DOHH2 (cell line): ENCODE results near the gene USP35.

Source experiments
- H3F3A ChIP-seq: fragments of 200-600 bp; sonication (generic), shearing (Covaris generic); 2 replicates; pipeline ENCODE4 v1.6.0; 2016; ENCODE audit warnings: antibody characterized with exemption, mild to moderate bottlenecking; ENCODE audit not compliant: control insufficient read depth, insufficient read depth
- H3K27ac ChIP-seq: fragments of 200-600 bp; sonication (generic); 2 replicates; pipeline ENCODE4 v1.5.1; 2014; ENCODE audit warnings: low read depth, mild to moderate bottlenecking, low read length, moderate library complexity
- H3K27me3 ChIP-seq: fragments of 200-600 bp; sonication (generic); 2 replicates; pipeline ENCODE4 v1.6.1; 2014; ENCODE audit warnings: mild to moderate bottlenecking, low read length, mixed read lengths; ENCODE audit not compliant: control insufficient read depth
- H3K36me3 ChIP-seq: fragments of 200-600 bp; sonication (generic); 2 replicates; pipeline ENCODE4 v1.6.1; 2014; ENCODE audit warnings: mild to moderate bottlenecking, low read length, moderate library complexity, mixed read lengths; ENCODE audit not compliant: control insufficient read depth
- H3K4me1 ChIP-seq: fragments of 200-600 bp; sonication (generic); 2 replicates; pipeline ENCODE4 v1.6.1; 2014; ENCODE audit warnings: mild to moderate bottlenecking, low read length, mixed read lengths; ENCODE audit not compliant: control insufficient read depth
- H3K4me2 ChIP-seq: fragments of 200-600 bp; sonication (generic); 2 replicates; pipeline ENCODE4 v1.6.0; 2014; ENCODE audit warnings: mild to moderate bottlenecking, low read length, moderate library complexity
- H3K4me3 ChIP-seq: fragments of 200-600 bp; sonication (generic); 2 replicates; pipeline ENCODE4 v1.5.1; 2014; ENCODE audit warnings: mild to moderate bottlenecking, low read length, mixed read lengths
- H3K79me2 ChIP-seq: fragments of 200-600 bp; sonication (generic); 2 replicates; pipeline ENCODE4 v1.6.1; 2014; ENCODE audit warnings: mild to moderate bottlenecking, low read length, mixed read lengths; ENCODE audit not compliant: control insufficient read depth
- H3K9me2 ChIP-seq: fragments of 200-600 bp; sonication (generic); replicated peaks from 2 replicates; pipeline ENCODE4 v1.6.1; 2014; ENCODE audit warnings: mild to moderate bottlenecking, low read length, mixed read lengths; ENCODE audit not compliant: control insufficient read depth
- H3K9me3 ChIP-seq: fragments of 200-600 bp; sonication (generic); 2 replicates; pipeline ENCODE4 v1.6.1; 2014; ENCODE audit warnings: antibody characterized with exemption, low read length, mixed read lengths; ENCODE audit not compliant: control insufficient read depth, insufficient read depth
- H4K20me1 ChIP-seq: fragments of 200-600 bp; sonication (generic); 2 replicates; pipeline ENCODE4 v1.6.0; 2014; ENCODE audit warnings: low read depth, mild to moderate bottlenecking, antibody characterized with exemption, low read length, moderate library complexity; ENCODE audit not compliant: control insufficient read depth, insufficient read depth
- CTCF ChIP-seq: fragments of 200-600 bp; sonication (generic); IDR thresholded peaks from one replicate; pipeline ENCODE4 v1.5.1; 2014; ENCODE audit warnings: antibody characterized with exemption, mild to moderate bottlenecking, low read depth, low read length; ENCODE audit not compliant: poor library complexity, severe bottlenecking
- EZH2phosphoT487 ChIP-seq: fragments of 200-600 bp; sonication (generic); IDR thresholded peaks from 2 replicates; pipeline ENCODE4 v1.6.1; 2017; ENCODE audit warnings: borderline replicate concordance, mild to moderate bottlenecking, antibody characterized with exemption, low read length, moderate library complexity, mixed read lengths

Gene USP35

GRCh38 chr11:78255919-78256318, 67.2 kb downstream of the USP35 start:
- no peaks in the 10 kb centered on the region for H3K27me3 ChIP-seq

GRCh38 chr11:78256962-78257361, 68.2 kb downstream of the USP35 start:
- H3K9me3 ChIP-seq = no peaks in the 10 kb centered on the region
- H3F3A ChIP-seq = no peaks in the 10 kb centered on the region
- no peaks in the 10 kb centered on the region for H3K4me1 ChIP-seq
- H3K79me2 ChIP-seq = no peaks in the 10 kb centered on the region
- H3K4me2 ChIP-seq = no peak overlapping the region
- no peak overlapping the region for H3K4me3 ChIP-seq
- H3K36me3 ChIP-seq = no peaks in the 10 kb centered on the region
- TF ChIP-seq CTCF (no peak), EZH2phosphoT487 (no peak)
- no peak overlapping the region for H3K27ac ChIP-seq
- no peaks in the 10 kb centered on the region for H3K9me2 ChIP-seq
- no peaks in the 10 kb centered on the region for H3K27me3 ChIP-seq
- H4K20me1 ChIP-seq = no peaks in the 10 kb centered on the region

More at GRCh38 chr11:78255919-78256318, 67.2 kb downstream of the USP35 start:
- no peaks in the 10 kb centered on the region for H3F3A ChIP-seq
- H3K27ac ChIP-seq = no peak overlapping the region
- TF ChIP-seq CTCF (no peak), EZH2phosphoT487 (no peak)
- no peaks in the 10 kb centered on the region for H3K9me3 ChIP-seq
- H3K79me2 ChIP-seq = no peaks in the 10 kb centered on the region
- no peaks in the 10 kb centered on the region for H3K36me3 ChIP-seq
- no peaks in the 10 kb centered on the region for H3K9me2 ChIP-seq
- H3K4me1 ChIP-seq = no peaks in the 10 kb centered on the region
- H4K20me1 ChIP-seq = no peaks in the 10 kb centered on the region
- no peak overlapping the region for H3K4me3 ChIP-seq
- no peak overlapping the region for H3K4me2 ChIP-seq

- Histone ChIP-seq H4K20me1 (no peaks in the 10 kb centered on the region), H3K27me3 (no peaks in the 10 kb centered on the region), H3F3A (no peaks in the 10 kb centered on the region), H3K27ac (no peak overlapping the region), H3K79me2 (no peaks in the 10 kb centered on the region), H3K4me2 (no peak overlapping the region), H3K4me1 (no peaks in the 10 kb centered on the region), H3K4me3 (no peak overlapping the region), H3K9me2 (no peaks in the 10 kb centered on the region), H3K36me3 (no peaks in the 10 kb centered on the region), H3K9me3 (no peaks in the 10 kb centered on the region)
- no peak for TF ChIP-seq EZH2phosphoT487
- no peak for TF ChIP-seq CTCF
These were observed 68.9 kb downstream of the USP35 start for GRCh38 chr11:78257654-78258053.
